Liver (tissue), 3 donors: ENCODE results near the gene ATP10A.

ENCODE experiments used
- FOXA1 ChIP-seq: IDR thresholded peaks from 2 replicates; pipeline ENCODE4 v1.6.1; 2016; ENCODE audit warnings: antibody characterized with exemption
- NR2F2 ChIP-seq: IDR thresholded peaks from 2 replicates; pipeline ENCODE4 v1.6.1; 2016; ENCODE audit warnings: antibody characterized with exemption
- SP1 ChIP-seq: IDR thresholded peaks from 2 replicates; pipeline ENCODE4 v1.6.1; 2018; ENCODE audit warnings: antibody characterized with exemption, mild to moderate bottlenecking
- TAF1 ChIP-seq: conservative IDR thresholded peaks from 2 replicates; pipeline ENCODE4 v1.6.1; 2016; ENCODE audit warnings: antibody characterized with exemption, mild to moderate bottlenecking
- TF ChIP-seq, protein P1 (sequence below): fragments of 150-350 bp; IDR thresholded peaks from 2 replicates; pipeline ENCODE4 v1.5.1; 2017; ENCODE audit warnings: improper control_type of control experiment, low read depth, low read length; ENCODE audit not compliant: missing input control
- TF ChIP-seq, protein P2 (sequence below): IDR thresholded peaks from 2 replicates; pipeline ENCODE4 v1.6.1; 2016; ENCODE audit warnings: antibody characterized with exemption, mild to moderate bottlenecking
- donor health status: healthy.
- donor health status: healthy.

DNA sequence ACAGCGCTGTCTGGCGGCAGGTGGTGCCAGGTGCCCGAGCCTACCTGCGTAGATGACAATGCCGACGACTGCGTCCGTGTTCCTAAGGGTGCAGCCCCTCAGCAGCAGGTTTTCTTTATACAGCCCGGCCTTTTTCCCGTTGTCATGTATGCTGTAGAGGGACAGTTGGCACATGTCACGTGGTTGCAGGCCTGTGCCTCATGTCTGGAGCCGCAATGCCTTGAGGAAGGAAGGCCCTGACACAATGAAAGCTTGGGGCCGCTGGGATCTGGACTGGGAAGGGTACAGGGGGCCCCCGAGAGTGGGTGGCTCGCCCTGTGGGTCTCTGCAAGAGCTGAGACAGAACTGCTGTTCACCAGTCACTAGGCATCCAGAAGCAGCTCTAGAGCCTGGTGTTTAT lies 136.0 kb downstream of the ATP10A start:
- TF ChIP-seq FOXA1 (no peak), NR2F2 (no peak), TAF1 (no peak), SP1 (no peak)
- TF ChIP-seq, protein P1, sequence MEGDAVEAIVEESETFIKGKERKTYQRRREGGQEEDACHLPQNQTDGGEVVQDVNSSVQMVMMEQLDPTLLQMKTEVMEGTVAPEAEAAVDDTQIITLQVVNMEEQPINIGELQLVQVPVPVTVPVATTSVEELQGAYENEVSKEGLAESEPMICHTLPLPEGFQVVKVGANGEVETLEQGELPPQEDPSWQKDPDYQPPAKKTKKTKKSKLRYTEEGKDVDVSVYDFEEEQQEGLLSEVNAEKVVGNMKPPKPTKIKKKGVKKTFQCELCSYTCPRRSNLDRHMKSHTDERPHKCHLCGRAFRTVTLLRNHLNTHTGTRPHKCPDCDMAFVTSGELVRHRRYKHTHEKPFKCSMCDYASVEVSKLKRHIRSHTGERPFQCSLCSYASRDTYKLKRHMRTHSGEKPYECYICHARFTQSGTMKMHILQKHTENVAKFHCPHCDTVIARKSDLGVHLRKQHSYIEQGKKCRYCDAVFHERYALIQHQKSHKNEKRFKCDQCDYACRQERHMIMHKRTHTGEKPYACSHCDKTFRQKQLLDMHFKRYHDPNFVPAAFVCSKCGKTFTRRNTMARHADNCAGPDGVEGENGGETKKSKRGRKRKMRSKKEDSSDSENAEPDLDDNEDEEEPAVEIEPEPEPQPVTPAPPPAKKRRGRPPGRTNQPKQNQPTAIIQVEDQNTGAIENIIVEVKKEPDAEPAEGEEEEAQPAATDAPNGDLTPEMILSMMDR, result no peak
- TF ChIP-seq, protein P2, sequence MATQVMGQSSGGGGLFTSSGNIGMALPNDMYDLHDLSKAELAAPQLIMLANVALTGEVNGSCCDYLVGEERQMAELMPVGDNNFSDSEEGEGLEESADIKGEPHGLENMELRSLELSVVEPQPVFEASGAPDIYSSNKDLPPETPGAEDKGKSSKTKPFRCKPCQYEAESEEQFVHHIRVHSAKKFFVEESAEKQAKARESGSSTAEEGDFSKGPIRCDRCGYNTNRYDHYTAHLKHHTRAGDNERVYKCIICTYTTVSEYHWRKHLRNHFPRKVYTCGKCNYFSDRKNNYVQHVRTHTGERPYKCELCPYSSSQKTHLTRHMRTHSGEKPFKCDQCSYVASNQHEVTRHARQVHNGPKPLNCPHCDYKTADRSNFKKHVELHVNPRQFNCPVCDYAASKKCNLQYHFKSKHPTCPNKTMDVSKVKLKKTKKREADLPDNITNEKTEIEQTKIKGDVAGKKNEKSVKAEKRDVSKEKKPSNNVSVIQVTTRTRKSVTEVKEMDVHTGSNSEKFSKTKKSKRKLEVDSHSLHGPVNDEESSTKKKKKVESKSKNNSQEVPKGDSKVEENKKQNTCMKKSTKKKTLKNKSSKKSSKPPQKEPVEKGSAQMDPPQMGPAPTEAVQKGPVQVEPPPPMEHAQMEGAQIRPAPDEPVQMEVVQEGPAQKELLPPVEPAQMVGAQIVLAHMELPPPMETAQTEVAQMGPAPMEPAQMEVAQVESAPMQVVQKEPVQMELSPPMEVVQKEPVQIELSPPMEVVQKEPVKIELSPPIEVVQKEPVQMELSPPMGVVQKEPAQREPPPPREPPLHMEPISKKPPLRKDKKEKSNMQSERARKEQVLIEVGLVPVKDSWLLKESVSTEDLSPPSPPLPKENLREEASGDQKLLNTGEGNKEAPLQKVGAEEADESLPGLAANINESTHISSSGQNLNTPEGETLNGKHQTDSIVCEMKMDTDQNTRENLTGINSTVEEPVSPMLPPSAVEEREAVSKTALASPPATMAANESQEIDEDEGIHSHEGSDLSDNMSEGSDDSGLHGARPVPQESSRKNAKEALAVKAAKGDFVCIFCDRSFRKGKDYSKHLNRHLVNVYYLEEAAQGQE, result no peak
